Measurements from ENCODE around the gene MMADHC. TPM values are rescaled to one million over a fixed set of nuclear protein-coding genes. Genes with fewer than 3 reads are reported as not detected.

Gene MMADHC
- total RNA-seq, 4 donors from 2014 or later, result 77.0 to 92.6 (median 81.8) TPM

DNA sequence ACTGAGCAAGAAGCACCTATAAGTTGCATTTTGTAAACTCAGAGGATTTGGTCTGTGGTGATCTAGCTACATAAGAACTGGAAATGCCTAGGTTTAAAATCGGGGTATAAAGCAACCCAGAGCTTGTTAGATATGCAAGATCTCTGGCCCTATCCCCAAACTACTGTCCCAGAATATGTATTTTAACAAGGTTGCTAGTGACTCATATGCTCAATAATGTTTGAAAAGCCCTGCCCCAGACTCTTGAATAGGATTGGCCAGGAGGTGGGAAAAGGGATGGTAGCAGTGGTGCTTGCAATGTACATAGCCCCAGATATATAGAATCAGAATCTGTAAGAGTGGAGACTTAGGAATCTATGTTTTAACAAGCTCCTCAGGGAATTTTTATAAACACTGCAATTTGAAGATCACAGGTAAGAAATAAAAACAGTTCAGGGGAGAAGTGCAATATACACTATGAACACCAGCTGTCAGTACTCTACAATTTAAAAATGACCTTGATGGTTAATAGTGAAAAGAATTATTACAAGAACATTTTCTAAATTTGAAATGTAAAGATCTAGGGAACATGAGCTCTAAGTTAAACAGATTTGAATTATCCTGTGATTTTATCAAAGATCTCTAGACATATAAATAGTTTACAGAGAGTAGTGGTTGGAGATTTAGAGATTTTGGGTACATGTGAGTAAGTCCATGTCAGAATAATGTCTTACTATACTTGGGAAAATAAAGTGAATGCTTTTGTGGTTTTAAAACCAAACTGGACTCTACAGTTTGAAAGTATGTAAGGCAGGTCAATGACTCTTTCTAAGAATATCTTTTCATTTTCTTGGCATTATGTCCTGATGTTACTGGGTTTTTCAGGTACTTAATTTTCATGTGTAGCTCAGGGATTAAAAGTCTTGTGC lies 7.7 kb upstream of the MMADHC start:
- intact Hi-C loops (cut with DNase I), result no loop called here

DNA sequence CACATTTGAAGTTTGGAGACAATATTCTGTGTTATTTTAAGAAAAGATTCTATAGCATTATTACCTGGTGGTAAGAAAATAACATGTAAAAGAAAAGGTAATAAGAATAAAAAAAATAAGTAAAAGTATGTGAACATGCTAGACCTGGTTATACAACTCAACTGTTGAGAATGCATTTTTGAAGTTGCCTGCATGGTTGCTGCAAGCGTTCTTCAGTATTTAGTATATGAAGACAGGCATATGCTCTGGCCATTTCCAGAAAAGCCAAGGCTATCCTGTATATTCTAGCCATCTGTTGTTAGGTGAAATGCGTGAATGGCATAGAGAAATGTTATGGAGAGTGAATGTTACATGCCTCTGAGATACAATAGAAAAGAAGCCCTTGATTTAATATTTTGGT lies 6.8 kb upstream of the MMADHC start:
- WGBS, 2 donors, result 93 to 97% methylated on average over 2 of the region's 2 CpGs
- no peak overlapping the region for H3K4me3 ChIP-seq (replicated peaks in 1 of 3)
- H3K36me3 ChIP-seq, result no peaks in the 10 kb centered on the region
- TF ChIP-seq, protein P1, sequence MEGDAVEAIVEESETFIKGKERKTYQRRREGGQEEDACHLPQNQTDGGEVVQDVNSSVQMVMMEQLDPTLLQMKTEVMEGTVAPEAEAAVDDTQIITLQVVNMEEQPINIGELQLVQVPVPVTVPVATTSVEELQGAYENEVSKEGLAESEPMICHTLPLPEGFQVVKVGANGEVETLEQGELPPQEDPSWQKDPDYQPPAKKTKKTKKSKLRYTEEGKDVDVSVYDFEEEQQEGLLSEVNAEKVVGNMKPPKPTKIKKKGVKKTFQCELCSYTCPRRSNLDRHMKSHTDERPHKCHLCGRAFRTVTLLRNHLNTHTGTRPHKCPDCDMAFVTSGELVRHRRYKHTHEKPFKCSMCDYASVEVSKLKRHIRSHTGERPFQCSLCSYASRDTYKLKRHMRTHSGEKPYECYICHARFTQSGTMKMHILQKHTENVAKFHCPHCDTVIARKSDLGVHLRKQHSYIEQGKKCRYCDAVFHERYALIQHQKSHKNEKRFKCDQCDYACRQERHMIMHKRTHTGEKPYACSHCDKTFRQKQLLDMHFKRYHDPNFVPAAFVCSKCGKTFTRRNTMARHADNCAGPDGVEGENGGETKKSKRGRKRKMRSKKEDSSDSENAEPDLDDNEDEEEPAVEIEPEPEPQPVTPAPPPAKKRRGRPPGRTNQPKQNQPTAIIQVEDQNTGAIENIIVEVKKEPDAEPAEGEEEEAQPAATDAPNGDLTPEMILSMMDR (IDR thresholded peaks at IDR 0.05), result no peak
- TF ChIP-seq POLR2A (IDR thresholded peaks at IDR 0.05), result no peak
- no peaks in the 10 kb centered on the region for H3K4me1 ChIP-seq
- H3K9me3 ChIP-seq, result no peaks in the 10 kb centered on the region
- no peak for DNase-seq
- intact Hi-C loops (cut with DNase I), result no loop called here
- H3K27me3 ChIP-seq, result no peaks in the 10 kb centered on the region
- no peak overlapping the region for H3K27ac ChIP-seq

More for the DNA sequence above, 7.7 kb upstream of the MMADHC start:
- Histone ChIP-seq H3K36me3 (no peaks in the 10 kb centered on the region), H3K27me3 (no peaks in the 10 kb centered on the region), H3K9me3 (no peaks in the 10 kb centered on the region), H3K4me1 (no peaks in the 10 kb centered on the region), H3K4me3 (replicated peaks in 1 of 3) (no peak overlapping the region), H3K27ac (no peak overlapping the region)
- no peak for DNase-seq
- TF ChIP-seq, protein P1 (IDR thresholded peaks at IDR 0.05), result peak in 2 of 6 experiments; percentile 17 to 18
- no peak for TF ChIP-seq POLR2A (IDR thresholded peaks at IDR 0.05)
- 92 to 93% methylated on average over 1 of the region's 1 CpG for WGBS, 2 donors

DNA sequence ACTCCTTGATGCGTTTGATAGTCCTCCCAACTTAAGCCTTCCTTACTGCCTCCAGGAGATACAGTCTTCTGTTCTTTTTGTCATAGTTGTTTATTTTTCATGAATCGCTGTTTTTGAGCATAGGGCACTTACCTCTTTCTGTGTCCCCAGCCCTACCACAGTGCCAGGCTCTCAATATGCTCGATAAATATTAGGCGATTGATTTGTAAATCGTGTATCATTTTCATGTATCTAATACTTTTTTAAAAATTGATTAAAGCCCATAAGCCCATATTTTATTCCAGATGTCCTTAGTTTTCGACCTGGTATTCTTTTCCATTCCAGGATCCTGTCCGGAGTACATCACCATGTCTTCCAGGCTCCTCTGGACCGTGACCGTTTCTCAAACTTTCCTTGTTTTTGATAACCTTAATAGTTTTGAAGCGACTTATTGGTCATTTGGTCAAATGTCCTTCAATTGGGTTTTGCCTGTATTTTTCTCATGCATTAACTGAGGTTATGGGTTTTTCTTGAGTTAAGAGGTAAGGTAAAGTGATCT lies 444 bp upstream of the MMADHC start:
- intact Hi-C loops (cut with DNase I), result no loop called here
- H3K27ac ChIP-seq, result peak overlapping the region; percentile 88 to 93 (median 92)
- peak overlapping the region in 2 of 3 donors; percentile 37 to 60 for H3K4me3 ChIP-seq (replicated peaks in 1 of 3)
- no peaks in the 10 kb centered on the region for H3K9me3 ChIP-seq
- 50 to 54% methylated on average over 10 of the region's 10 CpGs for WGBS, 2 donors
- DNase-seq, result no peak
- H3K27me3 ChIP-seq, result no peaks in the 10 kb centered on the region
- no peaks in the 10 kb centered on the region for H3K36me3 ChIP-seq
- no peak for TF ChIP-seq POLR2A (IDR thresholded peaks at IDR 0.05)
- TF ChIP-seq, protein P1 (IDR thresholded peaks at IDR 0.05), result no peak
- H3K4me1 ChIP-seq, result peaks cover 9 to 11% of the 10 kb centered on the region in 2 donors

DNA sequence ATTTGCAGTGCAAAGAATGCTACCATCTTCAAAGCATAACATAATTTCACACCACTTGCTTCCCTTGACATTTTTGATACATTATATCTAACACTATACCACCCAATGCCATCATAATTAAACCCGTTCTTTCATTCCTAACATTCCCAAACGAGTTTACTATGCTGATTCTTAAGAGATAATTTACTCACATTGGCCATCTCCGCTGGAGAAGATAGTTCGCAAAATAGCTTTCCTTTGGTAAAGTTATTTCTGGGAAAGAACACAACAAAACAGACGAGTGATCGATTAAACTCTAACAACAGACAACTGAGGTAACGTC lies 716 bp downstream of the MMADHC start:
- H3K4me1 ChIP-seq, result peaks cover 9 to 11% of the 10 kb centered on the region in 2 donors
- no peak for TF ChIP-seq POLR2A (IDR thresholded peaks at IDR 0.05)
- TF ChIP-seq, protein P1 (IDR thresholded peaks at IDR 0.05), result no peak

DNA sequence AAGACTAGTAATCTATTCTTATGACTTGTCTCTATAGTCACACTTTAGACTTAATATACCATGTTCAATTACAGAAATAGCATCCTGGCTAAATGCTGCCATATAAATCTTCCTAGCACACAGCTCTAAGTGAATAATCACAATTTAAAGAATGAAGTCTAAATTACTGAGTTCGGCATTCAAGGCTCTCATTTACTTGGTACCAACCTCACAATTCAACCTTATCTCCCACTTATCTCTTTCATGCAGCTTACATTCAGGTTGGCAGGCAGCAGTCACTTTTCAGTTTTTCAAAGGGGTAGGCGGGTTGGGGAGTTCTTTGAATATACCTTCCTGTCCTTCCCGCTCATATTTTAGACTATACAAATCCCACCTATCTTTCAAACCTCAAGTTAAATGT lies 1.5 kb downstream of the MMADHC start:
- intact Hi-C loops (cut with DNase I), result no loop called here
- no peak for TF ChIP-seq POLR2A (IDR thresholded peaks at IDR 0.05)
- TF ChIP-seq, protein P1 (IDR thresholded peaks at IDR 0.05), result no peak
- Histone ChIP-seq H3K4me3 (replicated peaks in 1 of 3) (peak overlapping the region in 1 of 3 donors; percentile 37), H3K27ac (no peak overlapping the region), H3K36me3 (peaks cover 0 to 10% of the 10 kb centered on the region in 2 donors), H3K27me3 (no peaks in the 10 kb centered on the region), H3K4me1 (peaks cover 9 to 11% of the 10 kb centered on the region in 2 donors), H3K9me3 (no peaks in the 10 kb centered on the region)
- WGBS, 2 donors, result 85 to 87% methylated on average over 3 of the region's 3 CpGs
- DNase-seq, result no peak

More for the DNA sequence above, 716 bp downstream of the MMADHC start:
- H3K9me3 ChIP-seq, result no peaks in the 10 kb centered on the region
- H3K36me3 ChIP-seq, result peaks cover 0 to 2% of the 10 kb centered on the region in 2 donors
- 1 to 3% methylated on average over 7 of the region's 7 CpGs for WGBS, 2 donors
- H3K27me3 ChIP-seq, result no peaks in the 10 kb centered on the region
- DNase-seq, result no peak
- peak overlapping the region; percentile 88 to 93 (median 92) for H3K27ac ChIP-seq
- intact Hi-C loops (cut with DNase I), result no loop called here
- H3K4me3 ChIP-seq (replicated peaks in 1 of 3), result peak overlapping the region; percentile 37 to 60 (median 50)

All from thyroid gland (tissue), 4 donors.